Endothelial cell of umbilical vein (primary cell): ENCODE data around the gene SLC9A2. TPM values are rescaled to one million over a fixed set of nuclear protein-coding genes. Genes with fewer than 3 reads are reported as not detected.

Source experiments
- BruUV-seq: library from RNA; stranded (reverse); fragments of 400-500 nt; replicated peaks from 2 replicates; lab custom pipeline; 2021; lab: Mats Ljungman, UMichigan
- CTCF ChIA-PET: fragments of 300-600, 350-600 bp; sonication (Branson Sonifier 250); formaldehyde crosslinking; loops from one replicate; lab custom pipeline; 2021; ENCODE audit warnings: antibody characterized with exemption, inconsistent platforms; lab: Charles Lee
- POLR2A ChIA-PET: fragments of 300-600, 350-600 bp; sonication (Branson Sonifier 250); formaldehyde crosslinking; loops from one replicate; lab custom pipeline; 2021; ENCODE audit warnings: antibody characterized with exemption, inconsistent platforms; lab: Charles Lee
- DNase-seq: peaks from one replicate; pipeline ENCODE4 v3.0.0-alpha.2; 2011; ENCODE audit warnings: low read depth, low spot score
- FAIRE-seq: peaks from 2 replicates; lab custom pipeline; 2011; peaks lifted over from hg19 to GRCh38; lab: Jason Lieb, UNC
- H2AFZ ChIP-seq: 2 replicates; pipeline ENCODE4 v1.6.0; 2012; ENCODE audit warnings: low read depth, low read length, control low read depth, inconsistent platforms
- H3K27ac ChIP-seq: 2 replicates; pipeline ENCODE4 v1.5.1; 2011; ENCODE audit warnings: low read depth, mild to moderate bottlenecking, control low read depth, low read length, moderate library complexity; ENCODE audit not compliant: insufficient read depth
- H3K27me3 ChIP-seq, 2 experiments: 2 replicates each; pipeline versions ENCODE4 v1.6.0 to v1.6.1; 2011; ENCODE audit warnings: low read length in 2 of 2, mixed read lengths in 1 of 2; ENCODE audit not compliant: control insufficient read depth in 2 of 2, insufficient read depth in 2 of 2
- H3K36me3 ChIP-seq, 2 experiments: 2 replicates in 1 of 2; 3 replicates in 1 of 2; pipeline ENCODE4 v1.5.1; 2011; ENCODE audit warnings: low read length in 2 of 2, mild to moderate bottlenecking in 1 of 2, moderate library complexity in 1 of 2; ENCODE audit not compliant: control insufficient read depth in 2 of 2, insufficient read depth in 2 of 2; ENCODE audit errors: extremely low read depth in 1 of 2
- H3K4me1 ChIP-seq: 3 replicates; pipeline ENCODE4 v1.5.1; 2011; ENCODE audit warnings: mild to moderate bottlenecking, low read length; ENCODE audit not compliant: control insufficient read depth, insufficient read depth; ENCODE audit errors: extremely low read depth
- H3K4me2 ChIP-seq: 2 replicates; pipeline ENCODE4 v1.6.1; 2011; ENCODE audit warnings: low read length, control low read depth, mixed read lengths; ENCODE audit not compliant: insufficient read depth
- H3K4me3 ChIP-seq, 3 experiments: fragments of 200-600 bp in 1 of 3; sonication (generic), shearing (Covaris generic) in 1 of 3; replicated peaks in 1 of 3; 2 replicates each; pipeline ENCODE4 v1.5.1; 2011 to 2016; ENCODE audit warnings: control low read depth in 3 of 3, low read length in 3 of 3, mild to moderate bottlenecking in 2 of 3, inconsistent platforms in 1 of 3, low read depth in 1 of 3, moderate library complexity in 1 of 3; ENCODE audit not compliant: insufficient read depth in 1 of 3
- H3K79me2 ChIP-seq: 2 replicates; pipeline ENCODE4 v1.6.0; 2012; ENCODE audit warnings: low read length, inconsistent platforms; ENCODE audit not compliant: control insufficient read depth, insufficient read depth
- H3K9ac ChIP-seq: replicated peaks from 2 replicates; pipeline ENCODE3; 2011; ENCODE audit warnings: low read length, control low read depth; ENCODE audit not compliant: insufficient read depth; ENCODE audit errors: extremely low read depth
- H3K9me1 ChIP-seq: replicated peaks from 3 replicates; pipeline ENCODE4 v1.6.0; 2011; ENCODE audit warnings: mild to moderate bottlenecking, low read length; ENCODE audit not compliant: control insufficient read depth, insufficient read depth; ENCODE audit errors: extremely low read depth
- H3K9me3 ChIP-seq: replicated peaks from 2 replicates; pipeline ENCODE4 v1.5.1; 2012; ENCODE audit warnings: low read length, inconsistent platforms; ENCODE audit not compliant: control insufficient read depth, insufficient read depth
- H4K20me1 ChIP-seq: replicated peaks from 2 replicates; pipeline ENCODE3; 2011; ENCODE audit warnings: mild to moderate bottlenecking, low read length; ENCODE audit not compliant: control insufficient read depth, insufficient read depth; ENCODE audit errors: extremely low read depth
- EZH2 ChIP-seq: IDR thresholded peaks from 2 replicates; pipeline ENCODE4 v1.6.1; 2012; ENCODE audit warnings: borderline replicate concordance, low read depth, mild to moderate bottlenecking, moderate library complexity, low read length, inconsistent platforms; ENCODE audit not compliant: severe bottlenecking
- FOS ChIP-seq: IDR thresholded peaks from 2 replicates; pipeline ENCODE4 v1.6.1; 2011; ENCODE audit warnings: mild to moderate bottlenecking, low read length, moderate library complexity, borderline replicate concordance; ENCODE audit not compliant: insufficient read depth
- GATA2 ChIP-seq: IDR thresholded peaks from 2 replicates; pipeline ENCODE4 v1.7.0; 2011; ENCODE audit warnings: low read depth, mild to moderate bottlenecking, moderate library complexity, mixed read lengths, low read length; ENCODE audit not compliant: insufficient read length, insufficient read depth
- JUN ChIP-seq: IDR thresholded peaks from 2 replicates; pipeline ENCODE4 v1.6.1; 2011; ENCODE audit warnings: borderline replicate concordance, low read depth; ENCODE audit not compliant: insufficient read length, insufficient read depth
- MYC ChIP-seq: IDR thresholded peaks from one replicate; pipeline ENCODE4 v1.6.1; 2011; ENCODE audit warnings: mild to moderate bottlenecking, low read depth, low read length
- POLR2A ChIP-seq: IDR thresholded peaks from 2 replicates; pipeline ENCODE4 v1.6.1; 2012; ENCODE audit warnings: low read depth, mild to moderate bottlenecking, control low read depth, low read length
- POLR2AphosphoS5 ChIP-seq: IDR thresholded peaks from 2 replicates; pipeline ENCODE4 v1.6.1; 2012; ENCODE audit warnings: low read depth, mild to moderate bottlenecking, control low read depth, low read length, moderate library complexity; ENCODE audit not compliant: insufficient read depth
- dilution Hi-C: fragments of 300-500 bp; cut with MboI; formaldehyde crosslinking; loops from one replicate; pipeline ENCODE4 v1.15.0; 2019; ENCODE audit warnings: low sequenced_read_pairs; ENCODE audit not compliant: extremely low pct_ligation_motif_present
- intact Hi-C: fragments of 100-400 bp; cut with micrococcal nuclease; formaldehyde crosslinking; loops from one replicate; pipeline ENCODE4 v1.10.0; 2022
- polyA plus RNA-seq, 4 experiments: library from polyadenylated mRNA; depleted of rRNA in 3 of 4; stranded (reverse) in 3 of 4; unstranded in 1 of 4; fragments of >200 nt; gene quantifications; 2 replicates each; pipeline versions ENCODE4 v1.2.1 to v1.2.3, GENCODE V29; 2011 to 2012; ENCODE audit warnings: missing spikeins in 1 of 4
- total RNA-seq: library from RNA; stranded (reverse); gene quantifications from 2 replicates; pipeline ENCODE4 v1.2.3, GENCODE V29; 2021
- TF ChIP-seq, protein P1 (sequence below): IDR thresholded peaks from 2 replicates; pipeline ENCODE4 v1.6.1; 2011; ENCODE audit not compliant: insufficient read depth, insufficient read length
- TF ChIP-seq, protein P2 (sequence below), 2 donors: IDR thresholded peaks; 1 replicate in 1 of 2; 2 replicates in 1 of 2; pipeline ENCODE4 v1.5.1; 2011; ENCODE audit warnings: low read length in 2 of 2, mild to moderate bottlenecking in 2 of 2, moderate library complexity in 2 of 2, control low read depth in 1 of 2, inconsistent platforms in 1 of 2, low read depth in 1 of 2; ENCODE audit not compliant: insufficient read depth in 1 of 2; ENCODE audit errors: extremely low read depth in 1 of 2

The SLC9A2 gene
- total and polyA plus RNA-seq, 2 donors (not counting 3 experiments of a cell fraction or from before 2014, with no cell fraction given), result 0.03 TPM; not detected in 1

DNA sequence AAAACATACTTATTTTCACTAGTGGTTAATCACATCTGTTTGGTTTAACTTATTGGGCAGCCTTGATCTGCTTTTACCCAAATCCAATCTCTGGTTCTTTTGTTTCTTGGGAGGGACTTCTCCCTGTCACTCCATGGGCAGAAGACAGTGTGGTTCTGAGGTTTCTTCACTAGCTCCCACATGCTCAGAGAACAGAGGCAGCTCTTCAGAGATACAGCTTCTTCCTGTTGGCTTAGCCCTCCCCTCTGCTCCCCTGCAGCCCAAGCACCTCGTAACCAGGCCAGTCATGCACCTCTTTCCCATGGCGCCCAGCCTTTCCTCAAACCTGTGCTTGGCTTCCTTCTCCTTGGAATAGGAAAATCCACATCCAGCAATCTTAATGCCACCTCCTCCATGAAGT lies 32.8 kb downstream of the SLC9A2 start:
- no peaks in the 10 kb centered on the region for H3K27me3 ChIP-seq
- intact Hi-C loops (no loop called here), dilution Hi-C loops (no loop called here)
- H3K36me3 ChIP-seq, result no peaks in the 10 kb centered on the region
- H3K4me2 ChIP-seq, result no peak overlapping the region
- no peaks in the 10 kb centered on the region for H3K9me1 ChIP-seq
- TF ChIP-seq POLR2AphosphoS5 (no peak), MYC (no peak), EZH2 (no peak), POLR2A (no peak)
- TF ChIP-seq, protein P1, sequence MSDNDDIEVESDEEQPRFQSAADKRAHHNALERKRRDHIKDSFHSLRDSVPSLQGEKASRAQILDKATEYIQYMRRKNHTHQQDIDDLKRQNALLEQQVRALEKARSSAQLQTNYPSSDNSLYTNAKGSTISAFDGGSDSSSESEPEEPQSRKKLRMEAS, result no peak
- no peak overlapping the region for H3K4me3 ChIP-seq
- H3K79me2 ChIP-seq, result no peaks in the 10 kb centered on the region
- ChIA-PET CTCF (no interaction called here), POLR2A (no interaction called here)
- H3K27ac ChIP-seq, result no peak overlapping the region
- BruUV-seq, result no TSS peak
- DNase-seq (no peak), FAIRE-seq (no peak)
- H2AFZ ChIP-seq, result no peak overlapping the region
- H4K20me1 ChIP-seq, result no peaks in the 10 kb centered on the region
- no peak overlapping the region for H3K9ac ChIP-seq
- H3K4me1 ChIP-seq, result no peaks in the 10 kb centered on the region
- H3K9me3 ChIP-seq, result no peaks in the 10 kb centered on the region

DNA sequence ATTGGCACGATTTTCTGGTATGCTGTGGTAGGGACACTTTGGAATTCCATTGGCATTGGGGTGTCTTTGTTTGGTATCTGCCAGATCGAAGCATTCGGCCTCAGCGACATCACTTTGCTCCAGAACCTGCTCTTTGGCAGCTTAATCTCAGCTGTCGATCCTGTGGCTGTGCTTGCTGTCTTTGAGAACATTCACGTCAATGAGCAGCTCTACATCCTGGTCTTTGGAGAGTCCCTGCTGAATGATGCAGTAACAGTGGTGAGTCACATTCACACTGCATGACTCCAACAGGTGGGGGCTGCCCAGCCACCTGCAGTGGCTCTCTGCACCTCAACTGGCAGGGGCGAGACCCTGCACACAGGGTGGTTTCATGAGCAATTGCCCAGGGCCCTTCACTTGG lies 38.4 kb downstream of the SLC9A2 start:
- Histone ChIP-seq H3K4me1 (no peaks in the 10 kb centered on the region), H3K79me2 (no peaks in the 10 kb centered on the region), H3K9me3 (no peaks in the 10 kb centered on the region), H4K20me1 (no peaks in the 10 kb centered on the region), H3K27me3 (peaks cover 0 to 1% of the 10 kb centered on the region in 2 experiments), H3K27ac (no peak overlapping the region), H3K9ac (no peak overlapping the region), H3K4me3 (no peak overlapping the region), H2AFZ (no peak overlapping the region), H3K4me2 (no peak overlapping the region), H3K36me3 (no peaks in the 10 kb centered on the region), H3K9me1 (no peaks in the 10 kb centered on the region)
- DNase-seq (no peak), FAIRE-seq (no peak)
- ChIA-PET POLR2A (no interaction called here), CTCF (no interaction called here)
- TF ChIP-seq, protein P1, result no peak
- TF ChIP-seq POLR2AphosphoS5 (no peak), JUN (no peak), MYC (no peak), POLR2A (no peak), GATA2 (no peak), EZH2 (no peak), FOS (no peak)
- TF ChIP-seq, protein P2, sequence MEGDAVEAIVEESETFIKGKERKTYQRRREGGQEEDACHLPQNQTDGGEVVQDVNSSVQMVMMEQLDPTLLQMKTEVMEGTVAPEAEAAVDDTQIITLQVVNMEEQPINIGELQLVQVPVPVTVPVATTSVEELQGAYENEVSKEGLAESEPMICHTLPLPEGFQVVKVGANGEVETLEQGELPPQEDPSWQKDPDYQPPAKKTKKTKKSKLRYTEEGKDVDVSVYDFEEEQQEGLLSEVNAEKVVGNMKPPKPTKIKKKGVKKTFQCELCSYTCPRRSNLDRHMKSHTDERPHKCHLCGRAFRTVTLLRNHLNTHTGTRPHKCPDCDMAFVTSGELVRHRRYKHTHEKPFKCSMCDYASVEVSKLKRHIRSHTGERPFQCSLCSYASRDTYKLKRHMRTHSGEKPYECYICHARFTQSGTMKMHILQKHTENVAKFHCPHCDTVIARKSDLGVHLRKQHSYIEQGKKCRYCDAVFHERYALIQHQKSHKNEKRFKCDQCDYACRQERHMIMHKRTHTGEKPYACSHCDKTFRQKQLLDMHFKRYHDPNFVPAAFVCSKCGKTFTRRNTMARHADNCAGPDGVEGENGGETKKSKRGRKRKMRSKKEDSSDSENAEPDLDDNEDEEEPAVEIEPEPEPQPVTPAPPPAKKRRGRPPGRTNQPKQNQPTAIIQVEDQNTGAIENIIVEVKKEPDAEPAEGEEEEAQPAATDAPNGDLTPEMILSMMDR (IDR thresholded peaks at IDR 0.05; ENCODE audit: extremely low read depth in 1 of 2, insufficient read depth in 1 of 2, low read depth in 1 of 2, low read length in 2 of 2), result no peak
- intact Hi-C loops (no loop called here), dilution Hi-C loops (no loop called here)
- BruUV-seq, result no TSS peak
